Measurements from ENCODE around the gene FAM20C. TPM values are rescaled to one million over a fixed set of nuclear protein-coding genes. Genes with fewer than 3 reads are reported as not detected.

FAM20C gene
- total RNA-seq, 2 donors from 2014 or later, result 33.5 to 53.5 TPM

GRCh38 chr7:157008-157310, 35.4 kb upstream of the FAM20C start:
- Histone ChIP-seq H3K36me3 (ENCODE audit: control insufficient read depth, insufficient read depth, low read length) (no peaks in the 10 kb centered on the region), H3K9me3 (ENCODE audit: control insufficient read depth, low read length) (no peaks in the 10 kb centered on the region), H3K9ac (ENCODE audit: extremely low read depth, low read length, poor library complexity, severe bottlenecking) (no peak overlapping the region), H3K27ac (ENCODE audit: low read depth, low read length) (no peak overlapping the region), H3K27me3 (ENCODE audit: control insufficient read depth, insufficient read depth, low read length, poor library complexity, severe bottlenecking) (no peaks in the 10 kb centered on the region), H3K4me3 (ENCODE audit: low read length) (no peak overlapping the region), H3K4me1 (ENCODE audit: control insufficient read depth, insufficient read depth, low read length) (no peaks in the 10 kb centered on the region)
- Mint-ChIP-seq H3K27ac (no peak overlapping the region), H3K9me3 (no peaks in the 10 kb centered on the region), H3K36me3 (ENCODE audit: low read depth) (no peaks in the 10 kb centered on the region), H3K4me1 (peaks cover 13% of the 10 kb centered on the region), H3K4me3 (no peak overlapping the region), H3K27me3 (ENCODE audit: insufficient read depth) (peaks cover 2% of the 10 kb centered on the region)
- TF ChIP-seq CTCF (conservative IDR thresholded peaks at IDR 0.05), result no peak
- no peak for DNase-seq
- 95 to 96% methylated on average over 6 to 9 of the region's 9 CpGs for WGBS, 2 experiments (ENCODE audit: insufficient coverage in 1 of 2, insufficient read length in 1 of 2)

- Histone ChIP-seq H3K4me3 (ENCODE audit: low read length) (no peak overlapping the region), H3K36me3 (ENCODE audit: control insufficient read depth, insufficient read depth, low read length) (no peaks in the 10 kb centered on the region), H3K27ac (ENCODE audit: low read depth, low read length) (no peak overlapping the region), H3K4me1 (ENCODE audit: control insufficient read depth, insufficient read depth, low read length) (no peaks in the 10 kb centered on the region), H3K27me3 (ENCODE audit: control insufficient read depth, insufficient read depth, low read length, poor library complexity, severe bottlenecking) (no peaks in the 10 kb centered on the region), H3K9ac (ENCODE audit: extremely low read depth, low read length, poor library complexity, severe bottlenecking) (no peak overlapping the region), H3K9me3 (ENCODE audit: control insufficient read depth, low read length) (no peaks in the 10 kb centered on the region)
- no peak for DNase-seq
- H3K9me3 Mint-ChIP-seq, result no peaks in the 10 kb centered on the region
- peaks cover 6% of the 10 kb centered on the region for H3K27me3 Mint-ChIP-seq (ENCODE audit: insufficient read depth)
- peaks cover 20% of the 10 kb centered on the region for H3K4me1 Mint-ChIP-seq
- no peaks in the 10 kb centered on the region for H3K36me3 Mint-ChIP-seq (ENCODE audit: low read depth)
- H3K4me3 Mint-ChIP-seq, result no peak overlapping the region
- TF ChIP-seq CTCF (conservative IDR thresholded peaks at IDR 0.05), result no peak
- no peak overlapping the region for H3K27ac Mint-ChIP-seq
- WGBS, 2 experiments (ENCODE audit: insufficient coverage in 1 of 2, insufficient read length in 1 of 2), result 94 to 96% methylated on average over 20 to 23 of the region's 23 CpGs
These were observed 34.4 kb upstream of the FAM20C start for GRCh38 chr7:157771-158625.

GRCh38 chr7:158771-159170, 33.6 kb upstream of the FAM20C start:
- no peak overlapping the region for H3K4me3 Mint-ChIP-seq
- Histone ChIP-seq H3K9ac (ENCODE audit: extremely low read depth, low read length, poor library complexity, severe bottlenecking) (no peak overlapping the region), H3K27ac (ENCODE audit: low read depth, low read length) (no peak overlapping the region), H3K36me3 (ENCODE audit: control insufficient read depth, insufficient read depth, low read length) (no peaks in the 10 kb centered on the region), H3K4me3 (ENCODE audit: low read length) (no peak overlapping the region), H3K9me3 (ENCODE audit: control insufficient read depth, low read length) (no peaks in the 10 kb centered on the region), H3K27me3 (ENCODE audit: control insufficient read depth, insufficient read depth, low read length, poor library complexity, severe bottlenecking) (no peaks in the 10 kb centered on the region), H3K4me1 (ENCODE audit: control insufficient read depth, insufficient read depth, low read length) (no peaks in the 10 kb centered on the region)
- H3K9me3 Mint-ChIP-seq, result no peaks in the 10 kb centered on the region
- no peaks in the 10 kb centered on the region for H3K36me3 Mint-ChIP-seq (ENCODE audit: low read depth)
- peaks cover 20% of the 10 kb centered on the region for H3K4me1 Mint-ChIP-seq
- no peak for DNase-seq
- 91 to 94% methylated on average over 13 of the region's 13 CpGs for WGBS, 2 experiments (ENCODE audit: insufficient coverage in 1 of 2, insufficient read length in 1 of 2)
- no peak for TF ChIP-seq CTCF (conservative IDR thresholded peaks at IDR 0.05)
- no peak overlapping the region for H3K27ac Mint-ChIP-seq
- peaks cover 11% of the 10 kb centered on the region for H3K27me3 Mint-ChIP-seq (ENCODE audit: insufficient read depth)

Data from endodermal cell (in vitro differentiated cells).